Liver (tissue), 9 donors: ENCODE measurements around the gene CAPN15. TPM values are rescaled to one million over a fixed set of nuclear protein-coding genes. Genes with fewer than 3 reads are reported as not detected.

ENCODE experiments used
- DNase-seq: peaks from one replicate; pipeline ENCODE4 v3.0.0-alpha.2; 2017; ENCODE audit warnings: low spot score
- H3K27ac ChIP-seq, 2 donors: one replicate each; pipeline ENCODE4 v1.7.0; 2013; ENCODE audit warnings: inconsistent platforms in 2 of 2, low read length in 2 of 2, control low read depth in 1 of 2, low read depth in 1 of 2, mild to moderate bottlenecking in 1 of 2
- H3K27me3 ChIP-seq, 4 donors: one replicate each; pipeline versions ENCODE4 v1.6.1 to v1.7.0; 2013; ENCODE audit warnings: low read length in 3 of 4, inconsistent platforms in 1 of 4, mild to moderate bottlenecking in 1 of 4, moderate library complexity in 1 of 4; ENCODE audit not compliant: control insufficient read depth in 4 of 4, insufficient read depth in 4 of 4
- H3K36me3 ChIP-seq, 4 donors: one replicate each; pipeline versions ENCODE4 v1.6.1 to v1.7.0; 2013; ENCODE audit warnings: low read length in 3 of 4, mild to moderate bottlenecking in 3 of 4, low read depth in 1 of 4, moderate library complexity in 1 of 4; ENCODE audit not compliant: control insufficient read depth in 4 of 4, insufficient read depth in 3 of 4
- H3K4me1 ChIP-seq, 4 donors: one replicate each; pipeline versions ENCODE4 v1.6.1 to v1.7.0; 2013; ENCODE audit warnings: low read length in 3 of 4, mild to moderate bottlenecking in 3 of 4, moderate library complexity in 1 of 4; ENCODE audit not compliant: control insufficient read depth in 4 of 4, insufficient read depth in 4 of 4
- H3K4me3 ChIP-seq, 3 donors: one replicate each; pipeline versions ENCODE4 v1.6.1 to v1.7.0; 2013; ENCODE audit warnings: low read length in 3 of 3, control low read depth in 1 of 3, low read depth in 1 of 3, mild to moderate bottlenecking in 1 of 3
- H3K9ac ChIP-seq, 2 donors: one replicate each; pipeline ENCODE4 v1.7.0; 2013; ENCODE audit warnings: low read length in 2 of 2, mild to moderate bottlenecking in 2 of 2, moderate library complexity in 2 of 2, control low read depth in 1 of 2, low read depth in 1 of 2
- H3K9me3 ChIP-seq, 4 donors: one replicate each; pipeline versions ENCODE4 v1.6.1 to v1.7.0; 2013; ENCODE audit warnings: low read length in 3 of 4; ENCODE audit not compliant: control insufficient read depth in 4 of 4
- FOXA1 ChIP-seq: IDR thresholded peaks from 2 replicates; pipeline ENCODE4 v1.6.1; 2016; ENCODE audit warnings: antibody characterized with exemption
- FOXA2 ChIP-seq: IDR thresholded peaks from 2 replicates; pipeline ENCODE4 v1.6.1; 2016; ENCODE audit warnings: antibody characterized with exemption
- GABPA ChIP-seq, 2 donors: IDR thresholded peaks in 1 of 2; conservative IDR thresholded peaks in 1 of 2; 2 replicates each; pipeline ENCODE4 v1.6.1; 2016; ENCODE audit warnings: antibody characterized with exemption in 2 of 2, mild to moderate bottlenecking in 1 of 2, moderate library complexity in 1 of 2
- HNF4A ChIP-seq, 2 donors: conservative IDR thresholded peaks; 2 replicates each; pipeline ENCODE4 v1.6.1; 2016; ENCODE audit warnings: antibody characterized with exemption in 2 of 2, mild to moderate bottlenecking in 2 of 2
- NR2F2 ChIP-seq: IDR thresholded peaks from 2 replicates; pipeline ENCODE4 v1.6.1; 2016; ENCODE audit warnings: antibody characterized with exemption
- RXRA ChIP-seq, 2 donors: IDR thresholded peaks; 2 replicates each; pipeline ENCODE4 v1.6.1; 2017 to 2018; ENCODE audit warnings: antibody characterized with exemption in 2 of 2, mild to moderate bottlenecking in 1 of 2
- SP1 ChIP-seq: IDR thresholded peaks from 2 replicates; pipeline ENCODE4 v1.6.1; 2018; ENCODE audit warnings: antibody characterized with exemption, mild to moderate bottlenecking
- TAF1 ChIP-seq: conservative IDR thresholded peaks from 2 replicates; pipeline ENCODE4 v1.6.1; 2016; ENCODE audit warnings: antibody characterized with exemption, mild to moderate bottlenecking
- YY1 ChIP-seq: IDR thresholded peaks from 2 replicates; pipeline ENCODE4 v1.6.1; 2016; ENCODE audit warnings: antibody characterized with exemption, mild to moderate bottlenecking
- WGBS: extraction: QIAGEN DNeasy Blood & Tissue Kit; methylation state at CpG from one replicate; pipeline ENCODE4 v1.1.7; 2013; 5-methylcytosine and 5-hydroxymethylcytosine counted together
- polyA plus RNA-seq, 2 donors: library from polyadenylated mRNA; stranded (reverse) in 1 of 2; unstranded in 1 of 2; fragments of 200-250 nt in 1 of 2; fragments of >200 nt in 1 of 2; fragmentation: Nextera tagmentation in 1 of 2; extraction: Ambion mirVana in 1 of 2; gene quantifications; one replicate each; pipeline versions ENCODE4 v1.2.1 to v1.2.3, GENCODE V29; 2013 to 2015
- total RNA-seq, 2 donors: library from RNA; depleted of rRNA; stranded (reverse); fragments of >200 nt; gene quantifications; one replicate each; pipeline ENCODE4 v1.2.3, GENCODE V29; 2014
- TF ChIP-seq, protein P1 (sequence below): IDR thresholded peaks from 2 replicates; pipeline ENCODE4 v1.6.1; 2016; ENCODE audit warnings: antibody characterized with exemption
- TF ChIP-seq, protein P2 (sequence below): fragments of 150-350 bp; IDR thresholded peaks from 2 replicates; pipeline ENCODE4 v1.5.1; 2017; ENCODE audit warnings: improper control_type of control experiment, low read depth, low read length; ENCODE audit not compliant: missing input control
- donor health status: healthy.
- donor health status: healthy.
- donor health status: healthy.
- donor health status: healthy.
- donor health status: healthy.

The CAPN15 gene
- total and polyA plus RNA-seq, 4 donors: 5.9 to 37.2 (median 21.6) TPM

DNA sequence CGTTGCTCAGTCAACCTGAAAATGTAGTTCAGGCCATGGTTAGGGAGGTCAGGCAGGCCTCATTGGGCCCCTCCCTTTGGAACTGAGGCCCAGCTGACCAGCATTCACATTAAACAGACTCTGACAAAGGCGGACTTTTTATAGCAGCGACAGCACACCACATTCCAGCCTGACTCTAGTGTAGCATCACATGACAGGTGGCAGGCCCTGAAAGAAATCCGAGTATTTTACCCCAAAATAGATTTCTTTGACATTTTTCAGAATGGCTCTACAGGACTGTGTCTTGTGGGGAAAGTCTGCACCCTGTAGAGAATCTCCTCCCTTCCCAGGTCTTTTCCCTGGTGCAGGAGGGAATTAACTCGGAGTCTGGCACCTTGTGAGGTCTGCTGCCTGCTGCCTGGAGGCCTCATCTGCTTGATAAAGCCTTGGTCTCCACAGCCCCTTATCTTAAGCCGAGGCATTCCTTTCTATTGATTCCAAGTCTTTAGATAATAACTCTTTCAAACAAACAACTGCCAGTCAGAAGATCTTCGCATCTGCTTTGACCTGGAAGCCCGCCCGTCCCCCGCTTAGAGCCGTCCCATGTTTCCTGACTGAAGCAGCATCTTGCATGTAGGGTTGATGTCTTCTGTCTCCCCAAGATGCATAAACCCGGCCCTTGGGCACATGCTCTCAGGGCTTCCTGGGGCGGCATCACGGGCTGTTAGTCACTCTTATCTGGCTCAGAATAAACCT lies 44.0 kb upstream of the CAPN15 start:
- Histone ChIP-seq H3K9ac (no peak overlapping the region), H3K27ac (no peak overlapping the region), H3K4me1 (no peaks in the 10 kb centered on the region), H3K4me3 (no peak overlapping the region), H3K27me3 (no peaks in the 10 kb centered on the region), H3K36me3 (peaks cover 0 to 4% (median 3%) of the 10 kb centered on the region in 4 donors), H3K9me3 (no peaks in the 10 kb centered on the region)
- TF ChIP-seq HNF4A (conservative IDR thresholded peaks at IDR 0.05) (no peak), NR2F2 (no peak)
- DNase-seq: no peak
- 89% methylated on average over 14 of the region's 14 CpGs for WGBS

DNA sequence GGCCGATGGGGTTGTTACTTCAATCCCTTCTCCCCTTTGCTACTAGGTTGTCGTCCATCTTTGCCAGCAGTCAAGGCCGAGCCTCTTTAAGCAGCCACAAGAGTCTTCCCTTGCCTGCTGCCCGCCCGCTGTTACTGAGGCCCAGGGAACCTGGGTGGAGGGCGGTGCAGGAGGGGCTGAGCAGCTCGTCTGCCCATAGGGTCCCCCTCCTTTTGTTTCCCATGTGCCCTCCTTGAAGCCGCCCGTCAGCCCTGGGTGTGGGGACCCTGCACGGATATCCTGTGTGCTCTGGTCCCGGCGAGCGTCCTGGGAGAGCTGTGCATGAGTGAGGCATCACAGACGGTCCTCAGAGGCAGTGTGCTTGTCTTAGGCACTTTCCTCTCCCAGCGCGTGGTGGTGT lies 37.9 kb upstream of the CAPN15 start:
- Histone ChIP-seq H3K36me3 (peaks cover 0 to 8% (median 3%) of the 10 kb centered on the region in 4 donors), H3K9ac (no peak overlapping the region)

DNA sequence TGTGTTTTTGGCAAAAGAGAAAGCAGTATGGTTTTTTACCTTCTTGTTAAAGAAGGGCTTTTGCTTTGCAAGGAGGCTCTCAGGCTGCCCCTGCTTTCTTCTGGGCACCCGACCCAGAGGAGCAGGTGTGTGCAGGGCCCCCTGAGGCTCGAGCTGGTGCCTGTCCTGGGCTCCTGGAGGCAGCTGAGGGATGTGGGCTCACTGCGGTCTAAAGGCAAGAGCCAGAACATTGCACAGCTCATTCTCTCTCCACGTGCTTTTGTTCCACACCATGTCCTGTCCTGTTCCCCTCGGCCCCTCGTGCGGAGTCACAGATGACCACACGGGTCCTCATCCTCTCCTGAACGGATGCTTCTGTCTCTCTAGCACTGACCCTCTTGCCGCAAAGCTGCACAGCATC lies 36.7 kb upstream of the CAPN15 start:
- Histone ChIP-seq H3K27me3 (no peaks in the 10 kb centered on the region), H3K4me3 (no peak overlapping the region), H3K9ac (no peak overlapping the region), H3K36me3 (peaks cover 0 to 8% (median 3%) of the 10 kb centered on the region in 4 donors), H3K9me3 (no peaks in the 10 kb centered on the region), H3K27ac (no peak overlapping the region), H3K4me1 (no peaks in the 10 kb centered on the region)
- 94% methylated on average over 10 of the region's 10 CpGs for WGBS
- TF ChIP-seq GABPA (IDR thresholded peaks at IDR 0.05 in 1 of 2, conservative IDR thresholded peaks at IDR 0.05 in 1 of 2): no peak
- no peak for TF ChIP-seq YY1
- TF ChIP-seq, protein P1, sequence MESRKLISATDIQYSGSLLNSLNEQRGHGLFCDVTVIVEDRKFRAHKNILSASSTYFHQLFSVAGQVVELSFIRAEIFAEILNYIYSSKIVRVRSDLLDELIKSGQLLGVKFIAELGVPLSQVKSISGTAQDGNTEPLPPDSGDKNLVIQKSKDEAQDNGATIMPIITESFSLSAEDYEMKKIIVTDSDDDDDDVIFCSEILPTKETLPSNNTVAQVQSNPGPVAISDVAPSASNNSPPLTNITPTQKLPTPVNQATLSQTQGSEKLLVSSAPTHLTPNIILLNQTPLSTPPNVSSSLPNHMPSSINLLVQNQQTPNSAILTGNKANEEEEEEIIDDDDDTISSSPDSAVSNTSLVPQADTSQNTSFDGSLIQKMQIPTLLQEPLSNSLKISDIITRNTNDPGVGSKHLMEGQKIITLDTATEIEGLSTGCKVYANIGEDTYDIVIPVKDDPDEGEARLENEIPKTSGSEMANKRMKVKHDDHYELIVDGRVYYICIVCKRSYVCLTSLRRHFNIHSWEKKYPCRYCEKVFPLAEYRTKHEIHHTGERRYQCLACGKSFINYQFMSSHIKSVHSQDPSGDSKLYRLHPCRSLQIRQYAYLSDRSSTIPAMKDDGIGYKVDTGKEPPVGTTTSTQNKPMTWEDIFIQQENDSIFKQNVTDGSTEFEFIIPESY: no peak
- TF ChIP-seq, protein P2, sequence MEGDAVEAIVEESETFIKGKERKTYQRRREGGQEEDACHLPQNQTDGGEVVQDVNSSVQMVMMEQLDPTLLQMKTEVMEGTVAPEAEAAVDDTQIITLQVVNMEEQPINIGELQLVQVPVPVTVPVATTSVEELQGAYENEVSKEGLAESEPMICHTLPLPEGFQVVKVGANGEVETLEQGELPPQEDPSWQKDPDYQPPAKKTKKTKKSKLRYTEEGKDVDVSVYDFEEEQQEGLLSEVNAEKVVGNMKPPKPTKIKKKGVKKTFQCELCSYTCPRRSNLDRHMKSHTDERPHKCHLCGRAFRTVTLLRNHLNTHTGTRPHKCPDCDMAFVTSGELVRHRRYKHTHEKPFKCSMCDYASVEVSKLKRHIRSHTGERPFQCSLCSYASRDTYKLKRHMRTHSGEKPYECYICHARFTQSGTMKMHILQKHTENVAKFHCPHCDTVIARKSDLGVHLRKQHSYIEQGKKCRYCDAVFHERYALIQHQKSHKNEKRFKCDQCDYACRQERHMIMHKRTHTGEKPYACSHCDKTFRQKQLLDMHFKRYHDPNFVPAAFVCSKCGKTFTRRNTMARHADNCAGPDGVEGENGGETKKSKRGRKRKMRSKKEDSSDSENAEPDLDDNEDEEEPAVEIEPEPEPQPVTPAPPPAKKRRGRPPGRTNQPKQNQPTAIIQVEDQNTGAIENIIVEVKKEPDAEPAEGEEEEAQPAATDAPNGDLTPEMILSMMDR: no peak
- no peak for TF ChIP-seq TAF1
- no peak for DNase-seq

More for the DNA sequence above, 37.9 kb upstream of the CAPN15 start:
- H3K4me1 ChIP-seq: no peaks in the 10 kb centered on the region
- DNase-seq: no peak
- TF ChIP-seq SP1: no peak
- TF ChIP-seq FOXA1: no peak
- no peak for TF ChIP-seq FOXA2
- no peak for TF ChIP-seq RXRA (IDR thresholded peaks at IDR 0.05)
- no peak overlapping the region for H3K27ac ChIP-seq
- 94% methylated on average over 16 of the region's 16 CpGs for WGBS
- H3K9me3 ChIP-seq: no peaks in the 10 kb centered on the region
- H3K4me3 ChIP-seq: no peak overlapping the region
- H3K27me3 ChIP-seq: no peaks in the 10 kb centered on the region
